T-helper 1 cell treated with Interleukin-12 subunit alpha and Interleukin-12 subunit beta and Interleukin-4 antibody, amounts not matched to agents 30 ng/mL and 1 ng/mL, for 36 hours (primary cell): ENCODE results near the gene KRT84. TPM values are rescaled to one million over a fixed set of nuclear protein-coding genes. Genes with fewer than 3 reads are reported as not detected.

Source experiments
- intact Hi-C: fragments of 100-400 bp; cut with micrococcal nuclease; formaldehyde crosslinking; loops from one replicate; pipeline ENCODE4 v1.15.1; 2024
- total RNA-seq: library from RNA; stranded (reverse); gene quantifications from 2 replicates; pipeline ENCODE4 v1.2.3, GENCODE V29; 2022

Gene KRT84
- total RNA-seq: not detected in 2 replicates

- intact Hi-C loops: no loop called here
Observed at GRCh38 chr12:52385226-52385702, at the start of gene KRT84. TSS of gene KRT84 (minus strand) at chr12:52385652. CDS start at chr12:52385585, 67 bp downstream.

GRCh38 chr12:52434760-52435530 lies 49.5 kb upstream of the KRT84 start:
- intact Hi-C loops: no loop called here

- intact Hi-C loops: no loop called here
Observed at GRCh38 chr12:52434081-52434733, 48.8 kb upstream of the KRT84 start, which contains the start of gene KRT75. TSS of gene KRT75 (minus strand) at chr12:52434371. CDS start at chr12:52434304, 67 bp downstream.

- intact Hi-C loops: no loop called here
Observed at GRCh38 chr12:52433501-52434080, 48.1 kb upstream of the KRT84 start.

GRCh38 chr12:52432559-52433207 lies 47.2 kb upstream of the KRT84 start:
- intact Hi-C loops: no loop called here

GRCh38 chr12:52428121-52428520 lies 42.7 kb upstream of the KRT84 start:
- intact Hi-C loops: no loop called here

GRCh38 chr12:52427083-52427482 lies 41.6 kb upstream of the KRT84 start:
- intact Hi-C loops: no loop called here

GRCh38 chr12:52426034-52426433 lies 40.6 kb upstream of the KRT84 start:
- intact Hi-C loops: no loop called here

GRCh38 chr12:52425466-52425865 lies 40.0 kb upstream of the KRT84 start:
- intact Hi-C loops: no loop called here

GRCh38 chr12:52423661-52424500 lies 38.4 kb upstream of the KRT84 start:
- intact Hi-C loops: no loop called here

GRCh38 chr12:52423035-52423434 lies 37.6 kb upstream of the KRT84 start:
- intact Hi-C loops: no loop called here

- intact Hi-C loops: no loop called here
Observed at GRCh38 chr12:52419656-52420055, 34.2 kb upstream of the KRT84 start.

- intact Hi-C loops: no loop called here
Observed at GRCh38 chr12:52418576-52419110, 33.2 kb upstream of the KRT84 start.

- intact Hi-C loops: no loop called here
Observed at GRCh38 chr12:52417740-52418139, 32.3 kb upstream of the KRT84 start.

- intact Hi-C loops: no loop called here
Observed at GRCh38 chr12:52416795-52417194, 31.3 kb upstream of the KRT84 start.

- intact Hi-C loops: no loop called here
Observed at GRCh38 chr12:52415870-52416750, 30.7 kb upstream of the KRT84 start.

GRCh38 chr12:52414936-52415335 lies 29.5 kb upstream of the KRT84 start:
- intact Hi-C loops: no loop called here

- intact Hi-C loops: no loop called here
Observed at GRCh38 chr12:52413782-52414345, 28.4 kb upstream of the KRT84 start.

GRCh38 chr12:52413202-52413601 lies 27.8 kb upstream of the KRT84 start:
- intact Hi-C loops: no loop called here
